Activated T-cell treated with anti-CD3 and anti-CD28 coated beads, Interleukin-2, amount 50 U/mL, for 1 hour (primary cell): ENCODE data around the gene CHD5.

Experiments used
- DNase-seq: peaks from one replicate; pipeline ENCODE4 v3.0.0-alpha.2; 2020

CHD5 gene

DNA sequence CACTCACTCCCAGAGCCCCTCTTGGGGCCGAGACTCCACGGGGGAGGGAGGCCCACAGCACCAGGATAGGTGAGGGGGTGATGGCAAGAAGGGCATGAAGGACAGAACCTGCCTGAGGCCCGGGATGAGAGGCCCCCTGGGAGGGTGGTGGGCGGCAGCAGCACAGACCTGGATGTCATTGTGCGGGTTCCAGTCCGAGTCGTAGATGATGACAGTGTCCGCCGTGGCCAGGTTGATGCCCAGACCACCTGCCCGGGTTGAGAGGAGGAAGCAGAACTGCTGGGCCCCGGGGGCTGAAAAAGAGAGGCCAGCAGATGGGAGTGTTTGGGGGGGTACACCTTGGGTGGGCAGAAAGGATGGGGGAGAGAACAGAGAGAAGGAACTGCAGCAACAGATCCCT, 50.1 kb downstream of the CHD5 start:
- DNase-seq = no peak

DNA sequence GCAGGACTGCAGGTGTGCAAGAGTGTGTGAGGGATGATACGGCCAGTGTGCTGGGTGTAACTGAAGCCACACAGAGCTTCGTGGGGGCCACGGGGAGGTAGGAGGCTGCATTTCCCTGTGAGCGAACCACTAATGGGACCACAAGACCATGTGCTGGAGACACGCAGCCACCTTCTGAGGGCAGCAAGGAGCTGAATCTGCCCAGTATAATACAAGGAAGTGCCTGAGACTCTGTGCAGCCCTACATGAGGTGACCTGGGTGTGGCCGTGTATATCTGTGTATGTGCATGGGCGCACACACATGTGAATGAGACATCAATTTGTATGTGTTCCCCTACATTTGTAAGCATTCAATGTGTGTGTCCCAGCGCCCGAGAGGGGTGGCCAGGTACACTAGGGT, 50.8 kb downstream of the CHD5 start:
- DNase-seq = no peak

DNA sequence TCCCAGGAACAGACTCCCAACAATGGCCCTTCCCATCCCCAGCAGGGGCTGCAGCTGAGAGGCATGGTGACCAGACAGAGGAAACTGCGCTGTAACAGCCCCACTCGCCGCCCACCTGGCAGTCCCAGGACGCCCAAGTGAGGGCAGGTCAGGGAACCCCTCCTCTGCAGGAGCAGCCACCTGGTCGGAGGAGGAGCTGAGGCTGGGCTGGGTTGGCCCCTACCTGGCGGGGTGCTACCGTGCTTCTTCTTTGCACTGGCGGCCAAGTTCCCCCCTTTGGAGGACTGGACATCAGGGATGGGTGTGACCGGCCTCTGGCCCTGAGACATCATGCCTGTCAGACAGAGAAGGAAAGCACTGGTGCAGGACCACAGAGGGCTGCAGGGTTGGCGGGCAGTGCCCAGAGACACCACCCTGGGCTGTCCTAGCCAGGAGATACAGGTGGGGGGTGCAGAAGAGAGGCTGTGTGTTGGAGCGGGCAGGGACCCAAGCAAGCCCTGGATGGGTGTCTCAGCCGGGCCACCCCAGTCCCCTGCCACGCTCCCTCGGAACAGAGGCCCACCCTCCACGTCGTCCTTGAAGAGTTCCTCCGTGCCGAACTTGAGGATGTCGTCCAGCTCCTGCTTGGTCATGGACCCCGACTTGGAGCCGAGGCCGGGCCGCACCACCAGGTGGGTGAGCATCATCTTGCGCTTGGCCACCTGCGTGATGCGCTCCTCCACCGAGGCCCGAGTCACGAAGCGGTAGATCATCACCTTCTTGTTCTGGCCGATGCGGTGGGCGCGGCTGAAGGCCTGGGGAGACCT, 51.6 kb downstream of the CHD5 start:
- no peak for DNase-seq

DNA sequence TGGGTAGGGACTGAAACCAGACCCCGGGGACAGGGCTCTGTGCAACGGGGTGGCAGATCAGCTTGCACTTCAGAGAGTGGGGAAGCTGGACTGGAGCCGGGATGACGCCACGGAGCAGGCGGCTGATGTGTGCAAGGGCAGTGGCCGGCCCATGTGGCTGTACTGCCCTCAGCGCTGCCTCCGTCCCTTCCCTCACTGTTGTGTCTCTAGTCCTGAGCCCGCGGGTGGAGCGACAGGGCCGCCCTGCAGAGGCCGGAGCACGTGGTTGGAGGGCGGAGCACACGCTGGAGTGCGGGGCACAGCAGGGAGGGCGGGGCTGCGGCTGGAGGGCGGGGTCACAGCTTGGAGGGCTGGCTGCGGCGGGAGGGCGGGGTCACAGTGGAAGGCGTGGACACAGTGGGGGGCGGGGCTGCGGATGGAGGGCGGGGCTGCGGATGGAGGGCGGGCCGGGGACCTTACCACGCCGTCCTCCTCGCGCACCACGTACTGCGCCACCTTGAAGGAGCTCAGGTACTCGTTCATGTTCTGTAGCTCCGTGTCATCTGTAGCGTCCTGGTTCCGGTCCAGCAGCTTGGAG, 52.4 kb downstream of the CHD5 start:
- DNase-seq = peak; percentile 72

DNA sequence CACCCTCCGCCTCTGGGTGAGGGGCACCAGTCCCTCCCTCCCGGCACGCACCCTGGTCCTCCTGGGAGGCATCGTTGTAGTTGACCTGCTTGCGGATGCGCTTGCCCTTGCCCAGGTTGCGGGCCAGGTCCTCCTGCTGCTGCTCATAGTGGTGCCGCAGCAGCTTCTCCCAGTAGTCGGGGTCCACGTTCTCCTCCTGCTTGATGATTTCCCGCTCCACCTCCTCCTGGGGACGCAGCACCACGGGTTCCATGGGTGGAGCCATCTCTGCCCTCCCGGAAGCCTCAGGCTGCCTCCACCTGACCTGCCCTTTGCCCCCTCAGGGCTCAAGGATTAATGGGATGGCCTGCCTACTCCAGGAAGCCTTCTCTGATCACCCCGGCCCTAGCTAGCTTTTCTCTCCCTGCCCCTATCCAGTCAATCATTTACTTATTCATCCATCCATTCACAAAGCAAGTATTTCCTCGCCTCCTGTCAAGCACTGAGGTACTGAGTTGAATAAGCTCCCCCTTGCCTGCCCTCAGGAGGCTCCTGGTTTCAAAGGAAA, 53.5 kb downstream of the CHD5 start:
- DNase-seq = no peak

DNA sequence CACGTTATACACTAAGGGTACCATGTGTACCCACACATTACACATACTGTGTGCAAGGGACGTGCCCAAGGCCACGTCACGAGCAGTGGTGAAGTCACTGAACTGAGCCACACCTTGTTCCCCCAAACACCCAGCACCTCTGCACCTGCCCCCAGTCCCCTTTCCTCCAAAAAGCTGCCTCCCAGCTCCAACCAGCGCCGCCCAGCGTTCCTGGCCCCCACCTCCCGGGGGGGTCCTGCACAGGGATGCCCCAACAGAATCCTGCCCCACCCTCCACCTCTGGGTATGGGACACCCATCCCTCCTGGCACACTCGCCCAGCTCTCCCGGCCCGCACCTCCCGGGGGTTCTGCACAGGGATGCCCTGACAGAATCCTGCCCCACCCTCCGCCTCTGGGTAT, 54.1 kb downstream of the CHD5 start:
- no peak for DNase-seq

DNA sequence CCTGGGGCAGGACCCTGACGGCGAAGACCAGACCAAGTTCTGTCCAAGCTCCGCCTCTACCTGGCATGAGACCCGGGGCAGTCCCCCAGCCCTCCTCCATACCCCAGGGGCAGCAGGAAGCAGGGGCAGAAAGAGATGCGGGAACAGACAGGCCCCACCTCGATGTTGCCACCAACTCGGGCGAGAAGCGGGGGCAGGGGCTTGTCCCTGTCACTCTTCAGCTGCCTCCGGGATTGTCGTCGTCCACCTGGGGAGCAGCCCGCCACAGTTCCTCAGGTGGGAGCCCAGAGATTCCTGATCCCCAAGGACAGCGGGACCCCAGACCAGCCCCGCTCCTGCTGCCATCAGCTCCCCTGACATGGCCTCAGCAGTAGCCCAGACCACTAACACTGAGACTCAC, 54.8 kb downstream of the CHD5 start:
- no peak for DNase-seq

DNA sequence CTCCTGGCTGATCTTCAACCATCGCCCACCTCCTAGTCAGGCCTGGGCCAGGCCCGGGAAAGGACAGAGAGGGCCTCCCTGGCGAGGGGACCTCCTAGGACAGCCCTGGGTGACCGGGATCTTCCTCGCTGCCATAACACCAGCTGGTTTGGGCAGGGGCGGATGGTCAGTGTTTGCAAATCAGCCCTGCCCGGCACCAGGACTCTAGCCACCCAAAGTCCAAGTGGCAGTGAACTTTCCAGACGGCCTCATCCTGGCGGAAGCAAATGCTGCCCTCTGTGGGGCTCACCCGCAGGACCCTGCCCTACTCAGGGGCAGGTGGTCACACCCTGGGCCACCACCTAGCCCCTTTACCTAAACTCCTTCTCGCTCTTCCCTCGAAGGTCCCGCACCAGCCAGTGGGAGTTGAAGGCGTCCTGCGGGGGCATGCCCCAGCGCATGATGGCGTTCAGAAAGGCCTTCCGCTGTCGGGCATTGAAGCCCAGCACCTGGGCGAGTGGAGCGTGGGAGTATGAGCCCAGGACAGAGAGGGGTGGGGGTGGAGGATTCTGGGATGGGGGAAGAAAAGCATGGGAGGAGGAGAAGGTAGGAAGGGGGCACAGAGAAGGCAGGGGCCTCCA, 55.3 kb downstream of the CHD5 start:
- DNase-seq = no peak

DNA sequence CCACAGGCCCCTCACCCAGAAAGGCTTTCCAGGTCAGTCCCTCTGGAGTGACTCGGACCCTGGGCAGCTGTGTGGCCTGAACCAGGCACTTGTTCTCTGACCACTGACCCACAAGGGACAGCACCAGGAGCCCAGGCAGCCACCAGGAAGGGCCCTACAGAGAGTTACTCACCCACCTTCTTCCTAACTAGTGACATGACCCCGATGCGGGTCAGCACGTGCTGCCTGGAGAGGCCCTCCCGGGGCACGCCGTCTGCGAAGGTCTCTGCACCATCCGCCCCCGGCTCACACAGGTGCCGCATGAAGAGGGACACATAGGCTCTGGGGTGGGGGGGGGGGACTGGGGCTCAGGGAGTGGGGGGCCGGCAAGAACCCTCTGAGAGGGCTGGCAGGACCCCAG, 55.8 kb downstream of the CHD5 start:
- no peak for DNase-seq

DNA sequence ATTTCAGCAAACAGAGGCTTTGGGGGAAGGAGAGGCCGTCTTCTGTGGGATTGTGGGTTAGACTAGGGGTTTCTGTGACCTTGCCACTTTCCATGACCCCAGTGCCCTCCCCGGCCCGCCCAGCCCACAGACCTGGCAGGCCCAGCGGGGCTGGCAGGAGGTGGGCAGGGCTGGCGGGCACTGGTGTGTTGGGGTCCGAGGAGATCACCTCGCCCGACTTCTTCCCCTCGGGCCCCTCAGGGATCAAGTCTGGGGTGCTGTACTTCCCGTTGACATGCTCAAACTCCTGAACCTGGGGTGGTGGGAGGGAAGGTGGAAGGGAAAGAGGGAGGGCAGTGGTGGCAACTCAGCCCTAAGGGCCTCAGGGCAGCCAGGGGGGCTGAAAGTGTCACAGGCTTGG, 56.3 kb downstream of the CHD5 start:
- DNase-seq = no peak

DNA sequence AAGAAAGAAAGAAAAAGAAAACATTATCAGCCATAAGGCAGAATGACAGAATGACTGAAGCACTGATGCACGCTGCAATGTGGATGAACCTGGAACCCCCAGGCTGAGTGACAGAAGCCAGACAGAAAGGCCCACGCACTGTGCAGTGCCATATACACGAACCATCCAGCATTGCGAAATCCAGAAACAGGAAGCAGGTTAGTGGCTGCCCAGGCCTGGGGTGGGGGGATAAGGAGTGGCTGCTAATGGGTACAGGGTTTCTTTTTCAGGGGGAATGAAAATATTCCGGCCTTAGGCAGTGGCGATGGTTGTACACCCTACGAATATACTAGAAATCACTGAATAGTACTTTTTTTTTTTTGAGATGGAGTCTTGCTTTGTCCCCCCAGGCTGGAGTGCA, 57.0 kb downstream of the CHD5 start:
- DNase-seq = no peak

DNA sequence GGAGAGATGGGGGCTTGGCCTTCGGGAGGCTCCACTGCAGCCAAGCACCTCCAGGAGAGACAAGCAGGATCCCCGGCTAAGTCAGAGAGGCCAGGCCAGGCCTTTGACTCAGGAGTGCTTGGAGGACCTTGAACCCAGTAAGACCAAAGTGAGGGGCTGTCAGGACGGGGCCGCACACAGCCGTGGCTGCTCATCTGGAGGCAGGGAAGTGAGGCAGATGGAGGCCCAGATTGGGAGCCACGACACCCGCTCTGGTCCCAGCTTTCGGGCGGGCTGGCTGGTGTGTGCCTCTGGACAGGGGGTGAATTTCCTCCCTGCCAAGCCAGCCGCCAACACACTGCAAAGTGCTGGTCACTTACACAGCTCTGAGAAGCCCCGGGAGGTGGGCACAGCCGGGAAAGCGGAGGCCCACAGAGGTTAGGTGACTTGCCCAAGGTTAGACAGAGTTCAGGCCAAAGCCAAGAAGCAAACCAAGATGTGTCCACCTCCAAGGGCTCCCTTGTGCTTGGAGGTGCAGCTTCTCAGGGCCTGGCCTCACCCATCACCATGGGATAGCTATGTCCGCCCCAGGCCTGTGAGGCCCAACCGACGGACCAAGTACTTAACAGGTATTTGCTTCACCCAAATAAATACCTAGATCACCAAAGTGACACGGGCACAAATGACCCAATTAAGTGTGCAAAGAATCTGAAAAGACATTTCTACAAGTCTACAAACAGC, 58.3 kb downstream of the CHD5 start:
- no peak for DNase-seq

DNA sequence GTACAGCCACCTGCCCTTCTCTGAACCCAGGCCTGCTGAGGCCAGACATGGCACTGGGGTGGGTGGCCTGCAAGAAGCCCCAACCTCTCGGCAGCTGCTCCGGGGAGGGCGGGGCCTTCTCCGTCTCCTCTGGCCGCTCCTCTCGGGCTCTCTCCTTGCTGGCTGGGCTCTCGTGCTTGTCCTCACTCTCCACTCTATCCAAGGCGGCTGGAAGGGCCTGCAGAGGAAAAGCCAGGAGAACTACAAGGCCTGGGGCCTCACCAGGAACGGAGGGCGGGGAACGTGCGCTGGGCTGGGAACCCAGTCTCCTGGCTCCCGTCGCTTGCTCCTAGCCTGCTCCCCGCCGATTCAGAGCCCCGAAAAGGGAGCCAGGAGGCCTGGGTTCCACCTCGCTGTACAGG, 59.1 kb downstream of the CHD5 start:
- no peak for DNase-seq

DNA sequence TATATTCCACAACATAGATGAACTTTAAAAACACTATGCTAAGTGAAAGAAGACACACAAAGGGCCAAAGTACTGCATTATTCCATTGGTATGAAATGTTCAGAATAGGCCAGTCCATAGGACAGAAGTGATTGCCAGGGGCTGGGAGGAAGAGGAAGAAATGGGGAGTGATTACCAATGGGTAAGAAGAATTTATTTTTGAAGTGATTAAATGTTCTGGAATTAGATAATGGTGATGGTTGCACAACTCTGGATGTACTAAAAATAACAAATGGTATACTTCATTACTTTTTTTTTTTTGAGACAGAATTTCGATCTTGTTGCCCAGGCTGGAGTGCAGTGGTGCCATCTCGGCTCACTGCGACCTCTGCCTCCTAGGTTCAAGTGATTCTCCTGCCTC, 61.7 kb downstream of the CHD5 start:
- DNase-seq = no peak

DNA sequence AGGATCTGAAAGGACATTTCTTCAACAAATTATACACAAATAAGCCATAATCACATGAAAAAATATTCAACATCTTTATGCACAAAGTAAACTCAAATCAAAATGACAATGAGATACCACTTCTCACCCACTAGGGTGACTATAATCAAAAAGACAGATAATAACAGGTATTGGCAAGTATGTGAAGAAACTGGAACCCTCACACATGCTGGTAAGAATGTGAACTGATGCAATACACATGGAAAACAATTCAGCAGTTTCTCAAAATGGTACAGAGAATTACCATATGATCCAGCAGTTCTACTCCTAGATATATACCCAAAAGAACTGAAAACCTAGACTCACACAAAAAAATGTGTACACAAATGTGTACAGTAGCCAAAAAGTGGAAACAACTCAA, 62.5 kb downstream of the CHD5 start:
- no peak for DNase-seq

DNA sequence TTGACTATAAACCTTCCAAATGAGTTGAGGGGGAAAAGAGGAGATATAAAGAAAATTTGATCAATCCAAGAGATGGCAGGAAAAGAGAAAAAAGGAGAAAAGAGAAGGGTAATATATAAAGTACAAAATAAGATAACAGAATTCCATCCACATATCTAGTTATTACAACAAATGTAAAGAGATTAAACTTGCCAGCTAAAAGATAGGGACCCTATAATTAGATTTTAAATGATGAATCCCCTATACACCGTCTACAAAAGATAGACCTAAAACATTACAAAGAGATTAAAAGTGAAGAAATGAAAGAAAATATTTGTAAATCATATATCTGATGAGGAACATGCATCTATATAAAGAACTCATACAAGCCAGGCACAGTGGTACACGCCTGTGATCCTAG, 63.1 kb downstream of the CHD5 start:
- DNase-seq = no peak

DNA sequence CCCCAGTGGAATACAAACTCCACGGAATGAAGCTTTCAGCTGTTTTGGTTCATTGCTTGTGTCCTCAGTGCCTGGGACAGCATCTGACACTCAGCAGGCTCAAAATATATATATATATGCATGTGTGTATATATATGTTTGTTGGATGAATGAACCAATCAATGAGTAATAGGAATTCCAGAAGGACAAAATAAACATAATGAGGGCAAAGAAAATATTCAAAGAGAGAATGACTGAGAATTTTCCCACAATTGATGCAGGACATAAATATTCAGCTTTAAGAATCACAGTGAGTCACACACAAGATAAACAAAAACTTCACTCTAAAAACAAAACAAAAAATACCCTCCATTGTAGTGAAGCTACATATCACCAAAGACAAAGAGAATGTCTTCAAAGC, 64.0 kb downstream of the CHD5 start:
- no peak for DNase-seq

DNA sequence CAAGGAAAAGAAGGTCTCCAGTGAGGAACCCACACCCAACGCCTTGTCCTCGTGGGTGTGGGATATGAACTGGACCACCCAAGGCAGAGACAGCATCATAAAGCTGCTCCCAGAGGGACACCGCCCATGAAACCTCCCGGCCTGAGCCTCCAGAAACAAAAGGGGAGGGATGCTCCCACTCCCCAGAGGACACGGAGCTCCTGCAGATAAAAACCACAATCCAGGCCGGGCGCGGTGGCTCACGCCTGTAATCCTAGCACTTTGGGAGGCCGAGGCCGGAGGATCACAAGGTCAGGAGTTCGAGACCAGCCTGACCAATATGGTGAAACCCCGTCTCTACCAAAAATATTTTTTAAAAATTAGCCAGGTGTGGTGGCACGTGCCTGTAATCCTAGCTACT, 66.4 kb downstream of the CHD5 start:
- DNase-seq = no peak

DNA sequence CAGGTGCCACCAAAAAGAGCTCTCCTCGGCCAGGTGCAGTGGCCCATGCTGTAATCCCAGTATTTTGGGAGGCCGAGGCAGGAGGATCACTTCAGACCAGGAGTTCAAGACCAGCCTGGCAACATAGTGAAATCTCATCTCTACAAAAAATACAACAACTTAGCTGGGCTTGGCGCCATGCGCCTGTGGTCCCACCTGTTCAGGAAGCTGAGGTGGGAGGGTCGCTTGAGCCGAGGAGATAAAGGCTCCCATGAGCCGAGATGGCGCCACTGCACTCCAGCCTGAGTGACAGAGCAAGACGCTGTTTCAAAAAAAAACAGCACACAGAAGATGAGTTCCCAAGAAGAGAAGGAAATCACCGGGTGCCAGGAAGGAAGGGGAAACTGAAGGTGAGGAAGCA, 67.0 kb downstream of the CHD5 start:
- DNase-seq = no peak

DNA sequence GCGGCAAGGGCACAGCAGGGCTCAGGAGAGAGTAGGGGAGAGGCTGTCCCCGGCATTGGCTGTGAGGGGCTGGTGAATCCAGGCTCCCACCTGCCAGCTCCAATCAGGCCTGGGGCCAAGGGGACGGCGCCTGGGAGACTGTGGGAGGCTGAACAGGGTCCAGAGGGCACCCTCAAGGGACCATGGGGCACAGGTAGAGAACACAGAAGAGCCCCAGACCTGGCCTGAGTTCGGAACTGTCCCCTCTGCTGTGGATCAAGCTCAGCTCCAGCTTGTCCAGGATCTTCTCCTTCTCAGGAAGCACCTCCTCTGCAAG, 67.5 kb downstream of the CHD5 start:
- no peak for DNase-seq

DNA sequence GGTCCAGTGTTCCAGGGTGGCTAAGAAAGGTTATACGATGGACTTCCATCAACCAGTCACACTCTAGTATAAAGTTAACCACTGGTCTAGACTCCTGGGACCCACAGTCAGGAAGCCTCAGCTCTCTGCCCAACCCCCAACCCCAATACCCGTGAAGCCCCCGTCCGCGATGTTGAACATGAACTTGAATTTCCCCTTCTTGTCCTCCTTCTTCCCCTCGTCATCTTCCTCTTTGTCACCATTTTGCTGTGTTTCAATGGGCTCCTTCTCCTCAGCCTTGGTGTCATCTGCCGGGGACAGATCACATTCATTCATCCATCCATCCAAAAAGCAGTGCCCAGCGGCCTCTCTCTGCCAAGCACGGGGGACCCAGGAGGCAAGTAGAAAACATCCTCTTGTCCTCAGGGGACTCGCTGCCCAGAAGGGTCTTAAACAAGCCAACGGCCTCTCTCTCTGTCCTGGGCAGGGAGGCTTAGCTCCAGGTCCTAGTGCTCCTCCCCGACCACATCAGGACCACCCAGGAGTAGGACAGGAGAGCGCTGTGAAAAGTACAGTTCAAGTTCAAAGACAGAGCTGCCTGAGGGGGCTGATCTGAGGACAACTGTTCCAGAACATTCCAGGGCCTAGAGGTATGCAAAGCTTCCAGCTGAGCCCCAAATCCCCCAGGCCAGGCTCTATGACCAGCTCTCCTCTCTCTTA, 68.0 kb downstream of the CHD5 start:
- no peak for DNase-seq

DNA sequence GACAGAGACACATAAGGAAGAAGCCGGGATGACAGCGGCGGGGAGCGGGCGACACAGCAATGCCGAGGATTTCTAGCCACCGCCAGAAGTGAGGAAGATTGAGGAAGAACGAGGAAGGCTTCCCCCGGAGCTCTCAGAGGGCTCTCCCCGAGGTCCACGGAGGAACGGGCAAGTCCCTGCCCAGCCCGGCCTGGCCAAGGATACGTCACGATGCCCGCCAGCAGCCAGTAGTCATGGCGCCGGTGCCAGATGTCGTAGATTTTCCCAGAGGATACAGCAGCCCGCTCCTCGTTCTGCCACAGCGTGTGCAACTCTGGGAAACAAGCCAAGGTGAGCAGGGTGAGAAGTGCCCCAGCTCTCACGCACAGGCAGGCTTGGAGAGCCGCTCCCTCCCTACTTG, 68.5 kb downstream of the CHD5 start:
- no peak for DNase-seq

DNA sequence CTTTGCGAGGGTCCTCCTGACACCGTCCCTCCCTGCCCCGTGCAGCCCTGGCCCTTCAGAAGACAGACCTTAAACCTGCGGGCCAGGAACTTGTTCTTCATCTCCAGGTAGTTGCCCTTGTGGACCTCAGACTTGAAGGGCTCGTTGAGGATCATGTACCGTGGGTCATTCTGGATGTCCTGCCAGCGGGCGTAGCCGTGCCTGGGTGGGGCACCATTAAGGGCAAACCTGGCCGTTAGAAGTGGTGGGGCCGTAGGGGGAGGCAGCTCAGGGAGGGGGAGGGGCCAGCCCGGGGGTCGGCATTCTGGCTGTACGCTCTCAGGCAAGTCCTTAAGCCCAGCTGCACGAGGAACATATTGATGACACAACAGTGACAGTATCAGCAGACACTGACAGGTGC, 69.8 kb downstream of the CHD5 start:
- no peak for DNase-seq
